PFSK-1 (cell line): Measurements from ENCODE around the gene NCL.

Source experiments
- FOXP2 ChIP-seq: optimal IDR thresholded peaks from 2 replicates; pipeline ENCODE3; 2011; ENCODE audit warnings: borderline replicate concordance, control low read depth, inconsistent platforms; ENCODE audit not compliant: insufficient read depth; ENCODE audit errors: extremely low read length, extremely low read depth
- POLR2AphosphoS5 ChIP-seq: IDR thresholded peaks from 2 replicates; pipeline ENCODE4 v1.6.1; 2012; ENCODE audit warnings: low read depth, mild to moderate bottlenecking, control low read depth, low read length, moderate library complexity
- SIN3A ChIP-seq: IDR thresholded peaks from 2 replicates; pipeline ENCODE4 v1.6.1; 2012; ENCODE audit warnings: mild to moderate bottlenecking, low read length, moderate library complexity, borderline replicate concordance; ENCODE audit not compliant: insufficient read depth
- TAF1 ChIP-seq: IDR thresholded peaks from 2 replicates; pipeline ENCODE4 v1.6.1; 2012; ENCODE audit warnings: low read length, control low read depth, borderline replicate concordance; ENCODE audit not compliant: insufficient read depth
- TF ChIP-seq, protein P1 (sequence below), 2 experiments: IDR thresholded peaks; 2 replicates each; pipeline versions ENCODE4 v1.6.1 to v1.8.0; 2011 to 2012; ENCODE audit warnings: low read depth in 2 of 2, low read length in 2 of 2, control low read depth in 1 of 2, inconsistent platforms in 1 of 2, mild to moderate bottlenecking in 1 of 2, moderate library complexity in 1 of 2; ENCODE audit not compliant: insufficient read depth in 1 of 2

Gene NCL

DNA sequence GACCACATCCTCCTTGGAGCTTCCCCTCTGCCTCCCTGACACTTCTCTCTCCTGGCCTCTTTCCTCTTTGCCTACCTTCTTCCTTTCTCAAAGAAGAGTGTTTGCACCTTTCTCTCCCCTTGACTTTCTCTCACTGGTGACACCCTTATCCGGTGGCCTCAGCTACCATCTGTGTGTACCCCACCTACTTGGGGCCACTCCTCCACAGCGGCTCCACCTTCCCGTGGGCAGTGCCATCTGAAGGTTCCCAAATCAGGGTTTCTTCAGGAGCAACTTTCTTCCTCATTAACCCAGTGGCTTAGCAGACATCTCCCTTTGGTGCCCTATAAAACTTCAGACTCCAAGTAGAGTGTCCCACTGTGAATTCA lies 5.3 kb upstream of the NCL start:
- TF ChIP-seq POLR2AphosphoS5 (no peak), TAF1 (no peak), SIN3A (no peak), FOXP2 (no peak)
- TF ChIP-seq, protein P1, sequence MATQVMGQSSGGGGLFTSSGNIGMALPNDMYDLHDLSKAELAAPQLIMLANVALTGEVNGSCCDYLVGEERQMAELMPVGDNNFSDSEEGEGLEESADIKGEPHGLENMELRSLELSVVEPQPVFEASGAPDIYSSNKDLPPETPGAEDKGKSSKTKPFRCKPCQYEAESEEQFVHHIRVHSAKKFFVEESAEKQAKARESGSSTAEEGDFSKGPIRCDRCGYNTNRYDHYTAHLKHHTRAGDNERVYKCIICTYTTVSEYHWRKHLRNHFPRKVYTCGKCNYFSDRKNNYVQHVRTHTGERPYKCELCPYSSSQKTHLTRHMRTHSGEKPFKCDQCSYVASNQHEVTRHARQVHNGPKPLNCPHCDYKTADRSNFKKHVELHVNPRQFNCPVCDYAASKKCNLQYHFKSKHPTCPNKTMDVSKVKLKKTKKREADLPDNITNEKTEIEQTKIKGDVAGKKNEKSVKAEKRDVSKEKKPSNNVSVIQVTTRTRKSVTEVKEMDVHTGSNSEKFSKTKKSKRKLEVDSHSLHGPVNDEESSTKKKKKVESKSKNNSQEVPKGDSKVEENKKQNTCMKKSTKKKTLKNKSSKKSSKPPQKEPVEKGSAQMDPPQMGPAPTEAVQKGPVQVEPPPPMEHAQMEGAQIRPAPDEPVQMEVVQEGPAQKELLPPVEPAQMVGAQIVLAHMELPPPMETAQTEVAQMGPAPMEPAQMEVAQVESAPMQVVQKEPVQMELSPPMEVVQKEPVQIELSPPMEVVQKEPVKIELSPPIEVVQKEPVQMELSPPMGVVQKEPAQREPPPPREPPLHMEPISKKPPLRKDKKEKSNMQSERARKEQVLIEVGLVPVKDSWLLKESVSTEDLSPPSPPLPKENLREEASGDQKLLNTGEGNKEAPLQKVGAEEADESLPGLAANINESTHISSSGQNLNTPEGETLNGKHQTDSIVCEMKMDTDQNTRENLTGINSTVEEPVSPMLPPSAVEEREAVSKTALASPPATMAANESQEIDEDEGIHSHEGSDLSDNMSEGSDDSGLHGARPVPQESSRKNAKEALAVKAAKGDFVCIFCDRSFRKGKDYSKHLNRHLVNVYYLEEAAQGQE (IDR thresholded peaks at IDR 0.05; ENCODE audit: insufficient read depth in 1 of 2, low read depth in 2 of 2, low read length in 2 of 2), result no peak

DNA sequence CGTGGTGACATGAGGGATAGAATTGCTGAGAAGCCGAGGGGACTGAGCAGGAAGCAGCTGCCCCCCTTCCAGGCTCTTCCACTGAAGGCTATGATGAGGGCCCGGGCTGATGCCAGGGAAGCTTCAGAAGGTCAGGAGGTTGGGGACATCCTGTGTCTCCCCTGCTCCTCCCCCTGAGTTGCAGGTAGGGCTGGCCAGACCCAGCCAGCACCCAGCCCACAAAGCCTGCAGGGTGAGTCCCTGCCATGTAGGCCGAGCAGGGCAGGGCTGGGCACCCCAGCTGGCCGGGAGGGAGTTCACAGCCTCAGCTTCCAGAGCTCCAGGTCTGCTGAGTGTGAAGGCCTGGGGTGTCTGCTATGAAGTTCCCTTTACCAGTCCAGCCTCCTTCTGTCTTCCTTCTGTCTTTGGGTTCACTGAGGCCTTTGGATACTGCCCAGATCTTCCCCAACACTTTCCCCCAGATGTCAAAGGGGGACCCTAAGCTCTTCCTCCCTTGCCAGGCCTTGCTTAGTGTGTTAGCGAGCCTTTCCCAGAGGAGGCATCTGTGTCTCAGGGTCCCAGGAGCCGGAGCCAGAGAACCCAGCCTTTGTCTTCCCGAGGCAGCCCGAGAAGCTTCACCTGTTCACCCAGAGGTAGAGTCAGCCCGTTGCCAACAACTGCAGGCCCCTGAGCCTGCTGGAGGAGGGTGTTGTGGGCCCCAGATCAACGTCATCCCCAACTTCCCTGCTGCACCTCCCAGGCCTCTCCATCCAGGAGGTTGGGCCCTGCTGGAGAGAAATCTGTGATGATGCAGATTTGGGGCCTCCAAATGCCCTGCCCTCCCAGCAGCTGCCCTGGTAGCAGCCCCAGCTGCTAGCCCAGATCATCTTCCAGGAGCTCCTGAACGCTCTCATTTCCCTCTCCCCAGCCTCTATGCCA lies 3.6 kb upstream of the NCL start:
- no peak for TF ChIP-seq POLR2AphosphoS5
- no peak for TF ChIP-seq FOXP2
- TF ChIP-seq SIN3A, result no peak
- TF ChIP-seq TAF1, result no peak
- TF ChIP-seq, protein P1 (IDR thresholded peaks at IDR 0.05; ENCODE audit: insufficient read depth in 1 of 2, low read depth in 2 of 2, low read length in 2 of 2), result no peak

DNA sequence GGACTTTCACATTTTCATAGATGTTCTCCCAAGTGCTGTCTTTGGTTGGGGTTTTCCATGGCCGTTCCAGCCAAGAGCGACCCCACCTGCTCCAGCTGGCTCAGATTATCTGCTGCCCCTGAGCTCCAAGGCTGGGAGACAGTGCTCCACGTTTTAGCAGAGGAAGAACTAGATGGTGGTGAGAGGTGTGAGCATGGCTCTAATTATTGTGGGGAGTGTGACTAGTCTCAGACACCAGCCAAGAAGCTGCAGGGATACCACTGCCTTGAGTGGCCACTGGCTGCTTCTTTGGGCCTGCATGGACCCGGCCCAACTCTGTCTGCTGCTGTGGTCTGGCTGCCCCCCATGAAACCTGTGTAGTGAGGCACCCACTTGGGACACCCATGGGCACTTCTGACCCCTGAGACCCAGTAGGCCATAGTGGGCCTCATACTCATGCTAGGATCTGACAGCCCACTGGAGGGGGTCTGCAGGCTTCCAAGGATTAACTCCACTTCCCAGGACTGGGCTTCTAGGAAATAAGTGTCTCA lies 2.8 kb upstream of the NCL start:
- TF ChIP-seq, protein P1 (IDR thresholded peaks at IDR 0.05; ENCODE audit: insufficient read depth in 1 of 2, low read depth in 2 of 2, low read length in 2 of 2), result no peak
- no peak for TF ChIP-seq POLR2AphosphoS5
- TF ChIP-seq FOXP2, result no peak
- no peak for TF ChIP-seq TAF1
- no peak for TF ChIP-seq SIN3A

DNA sequence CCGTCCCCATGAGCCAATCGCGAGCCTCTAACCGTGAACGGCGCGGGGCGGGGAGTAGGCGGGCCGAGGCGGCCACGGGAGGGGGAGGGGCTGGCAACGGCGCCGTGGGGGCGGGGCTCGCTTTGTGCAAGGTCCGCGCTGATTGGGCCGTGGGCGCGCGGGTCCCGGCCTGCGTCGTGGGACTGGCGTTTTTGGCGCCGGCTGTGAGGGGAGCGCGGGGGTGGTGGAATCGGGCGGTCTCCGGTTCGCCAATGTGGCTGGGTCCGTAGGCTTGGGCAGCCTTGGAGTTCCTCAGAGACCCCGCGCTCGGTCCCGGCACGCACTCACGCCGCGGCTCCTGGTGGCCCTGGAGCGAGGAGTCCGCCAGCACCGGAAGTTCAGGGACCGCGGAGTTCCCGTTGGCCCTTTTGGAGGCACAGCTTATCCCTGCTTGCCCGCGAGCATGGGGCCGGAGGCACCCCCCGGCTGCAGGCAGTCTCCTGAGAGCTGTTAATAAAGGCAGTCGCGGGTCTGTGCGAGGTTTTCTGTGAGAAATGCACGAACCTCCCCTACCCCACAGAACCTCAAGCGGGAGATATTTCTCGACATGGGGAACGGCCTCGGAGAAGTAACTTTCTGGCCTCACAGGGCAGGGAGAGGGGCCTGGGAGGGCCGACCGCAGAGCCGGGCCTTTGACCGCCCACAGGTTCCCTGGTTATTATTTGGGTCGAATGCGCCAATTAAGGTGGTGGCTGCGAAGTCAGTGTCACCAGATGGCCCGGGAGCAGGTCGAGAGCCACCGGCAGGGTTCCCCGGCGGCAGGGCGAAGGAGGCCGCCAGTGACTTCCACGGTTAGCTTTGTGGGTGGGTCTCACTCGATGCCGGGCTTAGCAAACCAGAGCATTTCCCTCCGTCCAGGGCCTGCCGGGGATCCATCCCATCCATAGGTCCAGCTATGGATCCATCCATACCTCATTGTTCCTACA lies 574 bp upstream of the NCL start:
- TF ChIP-seq, protein P1 (IDR thresholded peaks at IDR 0.05; ENCODE audit: insufficient read depth in 1 of 2, low read depth in 2 of 2, low read length in 2 of 2), result 0 out of 4 replicates have a peak, but pooled peaks of 1 of the 2 experiments have one; percentile 0
- TF ChIP-seq POLR2AphosphoS5 (no peak; the same call in none of the 2 replicates), TAF1 (0 out of 2 replicates have a peak, but pooled peaks have one; percentile 17)
